PFSK-1 (cell line): ENCODE results near the gene THSD7B.

Experiments
- POLR2AphosphoS5 ChIP-seq: IDR thresholded peaks from 2 replicates; pipeline ENCODE4 v1.6.1; 2012; ENCODE audit warnings: low read depth, mild to moderate bottlenecking, control low read depth, low read length, moderate library complexity
- TAF1 ChIP-seq: IDR thresholded peaks from 2 replicates; pipeline ENCODE4 v1.6.1; 2012; ENCODE audit warnings: low read length, control low read depth, borderline replicate concordance; ENCODE audit not compliant: insufficient read depth

- TF ChIP-seq POLR2AphosphoS5 (no peak), TAF1 (no peak)
These were observed 282.0 kb downstream of the THSD7B start for GRCh38 chr2:137047369-137047768.
